SK-N-SH (cell line): Measurements from ENCODE around the gene CCNT1. TPM values are rescaled to one million over a fixed set of nuclear protein-coding genes. Genes with fewer than 3 reads are reported as not detected.
A peak's percentile ranks its signal among the peaks of the same experiment; 100 is the strongest.

ENCODE experiments used
- CTCF ChIA-PET: fragments of 300-600, 350-600 bp; formaldehyde crosslinking; extraction: SDS; loops from one replicate; lab custom pipeline; 2021; lab: Yijun Ruan, JAX
- POLR2A ChIA-PET: fragments of 350-600 bp; sonication (Branson Sonifier 250); formaldehyde crosslinking; extraction: SDS; loops from one replicate; lab custom pipeline; 2020; ENCODE audit warnings: antibody characterized with exemption, inconsistent platforms; lab: Yijun Ruan, JAX
- DNase-seq: peaks from one replicate; pipeline ENCODE4 v3.0.0; 2012
- H2AFZ ChIP-seq: fragments of 200-600 bp; sonication (generic); 2 replicates; pipeline ENCODE4 v1.8.1; 2016; ENCODE audit warnings: antibody characterized with exemption, mild to moderate bottlenecking, low read depth
- H3F3A ChIP-seq: fragments of 200-600 bp; sonication (generic); replicated peaks from 2 replicates; pipeline ENCODE3; 2016; ENCODE audit warnings: antibody characterized with exemption, mild to moderate bottlenecking; ENCODE audit not compliant: insufficient read depth
- H3K27ac ChIP-seq, 2 experiments: fragments of 200-500 bp in 1 of 2; fragments of 200-600 bp in 1 of 2; sonication (Bioruptor generic) in 1 of 2; sonication (generic), shearing (Covaris generic) in 1 of 2; 2 replicates each; pipeline versions ENCODE4 v1.5.1 to v1.6.1; 2014 to 2016; ENCODE audit warnings: low read depth in 2 of 2, inconsistent platforms in 1 of 2, low read length in 1 of 2, mild to moderate bottlenecking in 1 of 2, mixed read lengths in 1 of 2
- H3K27me3 ChIP-seq: fragments of 200-600 bp; sonication (generic), shearing (Covaris generic); 2 replicates; pipeline ENCODE4 v1.6.1; 2016; ENCODE audit warnings: mixed run types; ENCODE audit not compliant: insufficient read depth
- H3K36me3 ChIP-seq, 2 experiments: fragments of 200-500 bp in 1 of 2; fragments of 200-600 bp in 1 of 2; sonication (Bioruptor generic) in 1 of 2; sonication (generic) in 1 of 2; replicated peaks in 1 of 2; 2 replicates each; pipeline versions ENCODE3 to v1.5.1; 2014 to 2016; ENCODE audit warnings: low read length in 1 of 2, mild to moderate bottlenecking in 1 of 2; ENCODE audit not compliant: insufficient read depth in 2 of 2, control insufficient read depth in 1 of 2
- H3K4me1 ChIP-seq, 2 experiments: fragments of 200-500 bp in 1 of 2; fragments of 200-600 bp in 1 of 2; sonication (Bioruptor generic) in 1 of 2; sonication (generic), shearing (Covaris generic) in 1 of 2; 2 replicates each; pipeline versions ENCODE4 v1.5.1 to v1.6.1; 2014 to 2016; ENCODE audit warnings: low read depth in 1 of 2, low read length in 1 of 2, mixed run types in 1 of 2; ENCODE audit not compliant: insufficient read depth in 2 of 2, control insufficient read depth in 1 of 2
- H3K4me2 ChIP-seq: fragments of 200-600 bp; sonication (generic), shearing (Covaris generic); 2 replicates; pipeline ENCODE4 v1.6.1; 2017; ENCODE audit warnings: mixed run types
- H3K4me3 ChIP-seq, 2 experiments: fragments of 200-500 bp in 1 of 2; fragments of 200-600 bp in 1 of 2; sonication (Bioruptor generic) in 1 of 2; sonication (generic), shearing (Covaris generic) in 1 of 2; 2 replicates each; pipeline versions ENCODE4 v1.5.1 to v1.8.1; 2014 to 2016; ENCODE audit warnings: low read depth in 2 of 2, inconsistent platforms in 1 of 2, low read length in 1 of 2, mild to moderate bottlenecking in 1 of 2, mixed read lengths in 1 of 2, moderate library complexity in 1 of 2
- H3K79me2 ChIP-seq: fragments of 200-600 bp; sonication (generic); 2 replicates; pipeline ENCODE4 v1.8.1; 2017; ENCODE audit warnings: mild to moderate bottlenecking; ENCODE audit not compliant: insufficient read depth
- H3K9ac ChIP-seq: fragments of 200-600 bp; sonication (generic); 2 replicates; pipeline ENCODE4 v1.6.1; 2017; ENCODE audit warnings: mixed run types
- H3K9me2 ChIP-seq: fragments of 200-600 bp; sonication (generic); 2 replicates; pipeline ENCODE4 v1.6.1; 2017; ENCODE audit warnings: mixed run types
- H3K9me3 ChIP-seq: fragments of 200-600 bp; sonication (generic); 2 replicates; pipeline ENCODE4 v1.6.1; 2017; ENCODE audit warnings: mixed run types, mild to moderate bottlenecking, moderate library complexity
- H4K20me1 ChIP-seq: fragments of 200-600 bp; sonication (generic); 2 replicates; pipeline ENCODE4 v1.6.1; 2017; ENCODE audit warnings: mild to moderate bottlenecking, mixed run types; ENCODE audit not compliant: insufficient read depth
- FOSL2 ChIP-seq: IDR thresholded peaks from 2 replicates; pipeline ENCODE4 v1.4.0; 2012; ENCODE audit warnings: low read depth, mild to moderate bottlenecking, moderate library complexity, borderline replicate concordance
- GABPA ChIP-seq: IDR thresholded peaks from 2 replicates; pipeline ENCODE4 v1.4.0; 2012; ENCODE audit warnings: low read depth, mild to moderate bottlenecking
- IRF3 ChIP-seq: fragments of 150-350 bp; IDR thresholded peaks from 2 replicates; pipeline ENCODE4 v1.6.1; 2016; ENCODE audit warnings: mild to moderate bottlenecking, low read depth, low read length
- JUND ChIP-seq: IDR thresholded peaks from 2 replicates; pipeline ENCODE4 v1.4.0; 2012
- MAX ChIP-seq: IDR thresholded peaks from 2 replicates; pipeline ENCODE4 v1.4.0; 2012; ENCODE audit warnings: low read depth
- RAD21 ChIP-seq: IDR thresholded peaks from 2 replicates; pipeline ENCODE4 v1.6.1; 2012; ENCODE audit warnings: mild to moderate bottlenecking, low read length
- RCOR1 ChIP-seq: fragments of 150-350 bp; IDR thresholded peaks from 2 replicates; pipeline ENCODE4 v1.6.1; 2017; ENCODE audit warnings: antibody characterized with exemption, low read length
- REST ChIP-seq: IDR thresholded peaks from 2 replicates; pipeline ENCODE4 v1.6.1; 2012; ENCODE audit warnings: mild to moderate bottlenecking, low read depth, low read length, moderate library complexity
- TAF1 ChIP-seq: IDR thresholded peaks from 2 replicates; pipeline ENCODE4 v1.6.1; 2012; ENCODE audit warnings: low read depth, mild to moderate bottlenecking, low read length, moderate library complexity, borderline replicate concordance
- TEAD4 ChIP-seq: IDR thresholded peaks from 2 replicates; pipeline ENCODE4 v1.4.0; 2012; ENCODE audit warnings: mild to moderate bottlenecking, borderline replicate concordance; ENCODE audit not compliant: insufficient read depth
- WGBS: methylation state at CpG from one replicate; pipeline ENCODE4 v1.1.6; 2017; ENCODE audit warnings: low lambda C conversion rate; 5-methylcytosine and 5-hydroxymethylcytosine counted together
- polyA plus RNA-seq, 3 experiments: library from polyadenylated mRNA; depleted of rRNA; stranded (reverse); fragments of >200 nt; gene quantifications; 2 replicates each; pipeline ENCODE4 v1.2.3, GENCODE V29; 2012

Gene CCNT1
- polyA plus RNA-seq, 1 of the 3 experiments (the other 2 are of a cell fraction), result 7.2 TPM

- no peak for TF ChIP-seq MAX
Measured at GRCh38 chr12:48744251-48745008, 27.9 kb upstream of the CCNT1 start (continued).

- POLR2A ChIA-PET, result no interaction called here
- no peak for DNase-seq
- H4K20me1 ChIP-seq, result no peaks in the 10 kb centered on the region
- 3% methylated on average over 5 of the region's 5 CpGs for WGBS
- no peaks in the 10 kb centered on the region for H3K79me2 ChIP-seq
- H3K27me3 ChIP-seq, result peaks cover 16% of the 10 kb centered on the region
- H3K36me3 ChIP-seq, result no peaks in the 10 kb centered on the region
- no peaks in the 10 kb centered on the region for H3F3A ChIP-seq
- no peaks in the 10 kb centered on the region for H3K9me3 ChIP-seq
- H3K27ac ChIP-seq, result no peak overlapping the region
- H3K4me3 ChIP-seq, result no peak overlapping the region
- H3K9ac ChIP-seq, result no peak overlapping the region
- CTCF ChIA-PET, result interaction anchor here (1.2 to 4.5 kb wide), 4 partner anchors 14 to 79 kb away, joined by 3 to 18 read pairs (median 4); partner anchors contain the start of gene CACNB3
- H2AFZ ChIP-seq, result no peak overlapping the region
- H3K4me2 ChIP-seq, result no peak overlapping the region
- H3K9me2 ChIP-seq, result no peaks in the 10 kb centered on the region
- no peaks in the 10 kb centered on the region for H3K4me1 ChIP-seq
- no peak for TF ChIP-seq FOSL2
- no peak for TF ChIP-seq TAF1
- TF ChIP-seq JUND, result no peak
- TF ChIP-seq IRF3, result no peak
- TF ChIP-seq GABPA, result no peak
Measured at GRCh38 chr12:48739618-48740269, 23.2 kb upstream of the CCNT1 start.

- no peak for DNase-seq
- Histone ChIP-seq H2AFZ (no peak overlapping the region), H4K20me1 (no peaks in the 10 kb centered on the region), H3K4me1 (no peaks in the 10 kb centered on the region)
- no peak for TF ChIP-seq RCOR1
- TF ChIP-seq TEAD4, result no peak
- TF ChIP-seq RAD21, result no peak
- TF ChIP-seq REST, result peak; percentile 82
- TF ChIP-seq, all 33 proteins: peak for 1
- no peak overlapping the region for H3K4me2 ChIP-seq
- 3% methylated on average over 1 of the region's 1 CpG for WGBS
- no peaks in the 10 kb centered on the region for H3K36me3 ChIP-seq
- H3K79me2 ChIP-seq, result no peaks in the 10 kb centered on the region
- ChIA-PET POLR2A (interaction anchor here (0.7 kb wide), 1 partner anchor 26 kb away, joined by 4 read pairs; no protein-coding TSS in a partner anchor), CTCF (interaction anchor here (1.9 to 4.5 kb wide), 2 partner anchors 17 kb away, joined by 9 to 18 read pairs; no protein-coding TSS in a partner anchor)
- H3F3A ChIP-seq, result no peaks in the 10 kb centered on the region
- H3K4me3 ChIP-seq, result no peak overlapping the region
- H3K27ac ChIP-seq, result no peak overlapping the region
- H3K9ac ChIP-seq, result no peak overlapping the region
- H3K27me3 ChIP-seq, result peaks cover 16% of the 10 kb centered on the region
- no peaks in the 10 kb centered on the region for H3K9me3 ChIP-seq
- no peaks in the 10 kb centered on the region for H3K9me2 ChIP-seq
Measured at GRCh38 chr12:48736456-48736855, 19.9 kb upstream of the CCNT1 start.
